ENCODE results near the gene SEMA3C.

The SEMA3C gene

GRCh38 chr7:80885757-80886156 lies 33.1 kb downstream of the SEMA3C start:
- no peak for DNase-seq (ENCODE audit: low read depth in 2 of 2)

- no peak for DNase-seq (ENCODE audit: low read depth in 2 of 2)
Measured at GRCh38 chr7:80884511-80885195, 34.2 kb downstream of the SEMA3C start.

GRCh38 chr7:80883154-80884025 lies 35.5 kb downstream of the SEMA3C start:
- no peak for DNase-seq (ENCODE audit: low read depth in 2 of 2)

- DNase-seq (ENCODE audit: low read depth in 2 of 2): no peak
Measured at GRCh38 chr7:80882213-80882801, 36.5 kb downstream of the SEMA3C start.

GRCh38 chr7:80881351-80881900 lies 37.4 kb downstream of the SEMA3C start:
- DNase-seq (ENCODE audit: low read depth in 2 of 2): no peak

- DNase-seq (ENCODE audit: low read depth in 2 of 2): no peak
Measured at GRCh38 chr7:80879849-80880248, 39.0 kb downstream of the SEMA3C start.

- DNase-seq (ENCODE audit: low read depth in 2 of 2): no peak
Measured at GRCh38 chr7:80876894-80877414, 41.9 kb downstream of the SEMA3C start.

GRCh38 chr7:80875537-80876120 lies 43.2 kb downstream of the SEMA3C start:
- DNase-seq (ENCODE audit: low read depth in 2 of 2): no peak

- no peak for DNase-seq (ENCODE audit: low read depth in 2 of 2)
Measured at GRCh38 chr7:80873140-80873539, 45.7 kb downstream of the SEMA3C start.

- no peak for DNase-seq (ENCODE audit: low read depth in 2 of 2)
Measured at GRCh38 chr7:80871228-80871627, 47.6 kb downstream of the SEMA3C start.

- no peak for DNase-seq (ENCODE audit: low read depth in 2 of 2)
Measured at GRCh38 chr7:80870813-80871212, 48.0 kb downstream of the SEMA3C start.

GRCh38 chr7:80869821-80870751 lies 48.8 kb downstream of the SEMA3C start:
- DNase-seq (ENCODE audit: low read depth in 2 of 2): no peak

- no peak for DNase-seq (ENCODE audit: low read depth in 2 of 2)
Measured at GRCh38 chr7:80869106-80869784, 49.6 kb downstream of the SEMA3C start.

GRCh38 chr7:80868566-80868965 lies 50.3 kb downstream of the SEMA3C start:
- DNase-seq (ENCODE audit: low read depth in 2 of 2): no peak

- no peak for DNase-seq (ENCODE audit: low read depth in 2 of 2)
Measured at GRCh38 chr7:80860554-80860953, 58.3 kb downstream of the SEMA3C start.

GRCh38 chr7:80859272-80859970 lies 59.4 kb downstream of the SEMA3C start:
- DNase-seq (ENCODE audit: low read depth in 2 of 2): no peak

- DNase-seq (ENCODE audit: low read depth in 2 of 2): no peak
Measured at GRCh38 chr7:80858141-80858903, 60.5 kb downstream of the SEMA3C start.

- DNase-seq (ENCODE audit: low read depth in 2 of 2): no peak
Measured at GRCh38 chr7:80856769-80857168, 62.1 kb downstream of the SEMA3C start.

Measured in activated CD8-positive, alpha-beta memory T cell treated with anti-CD3 and anti-CD28 coated beads for 4 hours (primary cell).